GM06990 (cell line): ENCODE data around the gene ADRA2B.

Experiments used
- DNase-seq: peaks from one replicate; pipeline ENCODE4 v3.0.0-alpha.2; 2011; ENCODE audit not compliant: insufficient read length; ENCODE audit errors: extremely low read depth
- H3K27me3 ChIP-seq: replicated peaks from 2 replicates; pipeline ENCODE4 v1.6.0; 2011; ENCODE audit warnings: low read length; ENCODE audit not compliant: control insufficient read depth, insufficient read depth
- H3K36me3 ChIP-seq: 2 replicates; pipeline ENCODE4 v1.5.1; 2011; ENCODE audit warnings: low read length; ENCODE audit not compliant: control insufficient read depth, insufficient read depth
- H3K4me3 ChIP-seq: replicated peaks from 2 replicates; pipeline ENCODE4 v1.5.1; 2011; ENCODE audit warnings: low read depth, mild to moderate bottlenecking, control low read depth, low read length
- CTCF ChIP-seq: IDR thresholded peaks from 2 replicates; pipeline ENCODE4 v1.5.1; 2011; ENCODE audit warnings: low read length, control low read depth, mild to moderate bottlenecking, inconsistent platforms; ENCODE audit not compliant: insufficient read depth, poor library complexity, severe bottlenecking

The ADRA2B gene

GRCh38 chr2:96107708-96108065, 8.7 kb downstream of the ADRA2B start:
- TF ChIP-seq CTCF, result no peak

GRCh38 chr2:96106991-96107707, 9.2 kb downstream of the ADRA2B start:
- Histone ChIP-seq H3K27me3 (no peaks in the 10 kb centered on the region; the same call in 1 of the 2 replicates), H3K4me3 (no peak overlapping the region), H3K36me3 (no peaks in the 10 kb centered on the region)
- no peak for TF ChIP-seq CTCF
- DNase-seq, result no peak

More at GRCh38 chr2:96107708-96108065, 8.7 kb downstream of the ADRA2B start:
- Histone ChIP-seq H3K27me3 (no peaks in the 10 kb centered on the region; the same call in 1 of the 2 replicates), H3K36me3 (no peaks in the 10 kb centered on the region), H3K4me3 (no peak overlapping the region)
- no peak for DNase-seq

- no peak for TF ChIP-seq CTCF
- no peak for DNase-seq
- Histone ChIP-seq H3K36me3 (no peaks in the 10 kb centered on the region), H3K4me3 (no peak overlapping the region), H3K27me3 (no peaks in the 10 kb centered on the region; the same call in 1 of the 2 replicates)
These were observed 10.2 kb downstream of the ADRA2B start for GRCh38 chr2:96105994-96106715.

- DNase-seq, result no peak
These were observed 11.0 kb downstream of the ADRA2B start for GRCh38 chr2:96105152-96105915.

GRCh38 chr2:96104487-96104861, 11.9 kb downstream of the ADRA2B start:
- no peak for DNase-seq
- no peak overlapping the region for H3K4me3 ChIP-seq
- H3K36me3 ChIP-seq, result no peaks in the 10 kb centered on the region
- no peaks in the 10 kb centered on the region; the same call in 1 of the 2 replicates for H3K27me3 ChIP-seq
- no peak for TF ChIP-seq CTCF

More at GRCh38 chr2:96105152-96105915, 11.0 kb downstream of the ADRA2B start:
- Histone ChIP-seq H3K36me3 (no peaks in the 10 kb centered on the region), H3K4me3 (no peak overlapping the region), H3K27me3 (no peaks in the 10 kb centered on the region; the same call in 1 of the 2 replicates)
- no peak for TF ChIP-seq CTCF
